GM21360 (cell line): Measurements from ENCODE around the gene C12orf75.
A peak's percentile ranks its signal among the peaks of the same experiment; 100 is the strongest.

Experiments
- ATAC-seq: cut with Tn5 transposase; IDR thresholded peaks from one replicate; pipeline ENCODE4 v1.9.1; 2021; ENCODE audit warnings: mild to moderate bottlenecking, moderate library complexity; ENCODE audit not compliant: unreplicated experiment

The C12orf75 gene

DNA sequence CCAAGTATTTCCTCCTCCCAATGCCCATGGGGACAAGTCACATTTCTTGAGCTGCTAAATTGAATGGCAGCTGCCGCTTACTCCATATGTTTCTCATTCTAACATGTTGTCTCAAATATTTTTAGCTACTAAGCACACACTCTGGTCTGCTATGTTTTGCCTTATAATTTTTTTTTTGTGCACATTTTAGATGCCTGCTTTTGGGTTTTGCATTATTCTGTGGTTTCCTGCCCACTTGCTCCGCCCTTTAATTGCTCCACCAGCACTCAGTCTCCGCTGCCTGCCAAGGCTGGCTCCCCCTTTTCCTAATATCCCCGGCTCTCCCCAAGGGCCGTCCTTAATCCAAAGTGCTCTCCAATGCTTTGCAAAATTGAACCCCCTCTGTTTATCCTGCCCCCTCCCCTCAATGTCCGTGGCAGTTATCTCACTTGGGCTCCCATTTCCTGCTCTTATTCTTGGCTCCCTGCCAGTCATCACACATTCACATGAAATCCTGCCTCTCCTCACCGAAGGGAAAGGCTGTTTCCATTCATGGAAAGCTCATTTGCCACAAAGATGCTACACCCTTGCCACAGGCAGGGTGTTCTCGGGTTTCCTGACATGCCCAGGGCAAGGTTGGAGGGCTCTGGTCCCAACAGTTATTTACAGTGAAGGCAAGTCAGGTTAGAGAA lies 79.4 kb downstream of the C12orf75 start:
- ATAC-seq = no peak

DNA sequence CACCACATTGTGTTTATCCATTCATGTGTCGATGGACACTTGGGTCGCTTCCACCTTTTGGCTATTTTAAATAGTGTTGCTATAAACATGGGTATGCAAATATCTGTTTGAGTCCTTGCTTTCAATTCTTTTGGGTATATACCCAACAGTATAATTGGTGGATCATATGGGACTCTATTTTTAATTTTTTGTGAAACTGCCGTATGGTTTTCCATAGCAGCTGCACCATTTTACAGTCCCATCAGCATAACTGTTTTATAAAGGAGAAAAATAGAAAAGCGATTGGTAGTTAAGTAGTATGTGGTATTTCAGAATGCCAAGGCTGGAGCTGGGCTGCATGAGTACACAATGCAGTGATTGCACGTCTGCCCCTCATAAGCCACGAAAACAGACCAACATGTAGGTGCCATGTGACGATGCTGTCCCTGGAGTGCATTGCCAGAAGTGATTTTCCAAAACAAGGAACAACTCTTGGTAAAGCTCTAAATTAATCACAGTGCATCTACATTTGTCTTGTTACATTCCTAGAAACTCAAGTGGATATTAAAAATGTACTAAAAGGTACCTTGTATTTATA lies 83.5 kb downstream of the C12orf75 start:
- no peak for ATAC-seq

DNA sequence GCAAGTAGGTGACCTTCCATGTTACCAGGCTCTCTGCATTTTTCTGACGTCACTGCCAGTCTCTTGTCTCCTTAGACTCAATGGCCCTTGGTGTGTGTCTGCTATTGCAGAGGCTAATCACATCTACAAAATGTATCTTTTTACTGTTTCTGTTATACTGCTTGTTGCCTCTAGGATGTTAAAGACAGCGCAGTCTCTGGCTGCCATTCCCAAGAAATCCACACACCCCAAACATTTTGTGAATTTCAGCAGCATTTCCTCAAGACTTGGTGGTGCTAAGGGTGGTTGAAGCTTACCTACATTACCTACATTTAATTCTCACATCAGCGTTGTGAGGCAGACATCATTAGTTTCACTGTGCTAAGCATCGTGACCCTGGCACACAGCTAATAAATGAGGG lies 87.2 kb downstream of the C12orf75 start:
- no peak for ATAC-seq

DNA sequence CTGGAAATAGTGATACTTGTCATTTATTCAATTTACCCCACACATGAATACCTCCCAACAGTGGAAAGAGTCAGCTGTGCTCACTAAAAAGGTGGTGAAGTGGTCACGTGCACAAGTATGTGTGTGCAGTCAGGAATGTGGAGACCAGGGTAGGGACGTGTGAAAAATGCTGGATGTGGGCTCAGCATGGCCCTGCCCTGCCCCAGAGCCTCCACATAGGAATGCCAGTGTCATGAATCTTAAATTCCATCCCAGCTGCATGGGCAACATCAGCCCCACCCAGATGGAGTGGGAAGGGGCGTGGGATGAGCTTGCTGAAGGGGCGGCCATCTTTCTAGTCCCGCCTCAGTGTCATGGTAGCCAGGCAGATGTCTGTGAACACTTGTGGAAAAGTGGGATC lies 87.7 kb downstream of the C12orf75 start:
- ATAC-seq = no peak

DNA sequence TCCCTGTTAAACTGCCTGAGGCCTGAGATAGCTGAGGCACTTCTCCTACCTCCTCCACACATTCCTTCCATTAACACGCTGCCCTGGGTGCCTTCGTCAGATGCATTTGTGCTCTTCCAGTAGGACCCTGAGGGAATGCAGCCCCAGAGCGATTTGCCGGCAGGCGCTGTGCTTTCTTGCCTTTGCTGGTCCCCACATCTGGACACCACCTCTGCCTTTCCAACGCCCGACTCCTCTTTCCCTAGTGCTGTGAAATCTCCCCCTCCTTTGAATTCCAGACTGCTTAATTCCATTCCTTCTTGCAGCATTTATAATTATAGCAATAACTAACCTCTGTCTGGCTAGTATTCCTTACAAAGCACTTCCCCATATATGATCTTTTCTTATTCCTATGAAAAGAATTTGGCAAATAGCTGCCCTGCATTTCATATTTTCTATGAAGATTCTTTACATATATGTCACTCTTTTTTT lies 88.4 kb downstream of the C12orf75 start:
- no peak for ATAC-seq

DNA sequence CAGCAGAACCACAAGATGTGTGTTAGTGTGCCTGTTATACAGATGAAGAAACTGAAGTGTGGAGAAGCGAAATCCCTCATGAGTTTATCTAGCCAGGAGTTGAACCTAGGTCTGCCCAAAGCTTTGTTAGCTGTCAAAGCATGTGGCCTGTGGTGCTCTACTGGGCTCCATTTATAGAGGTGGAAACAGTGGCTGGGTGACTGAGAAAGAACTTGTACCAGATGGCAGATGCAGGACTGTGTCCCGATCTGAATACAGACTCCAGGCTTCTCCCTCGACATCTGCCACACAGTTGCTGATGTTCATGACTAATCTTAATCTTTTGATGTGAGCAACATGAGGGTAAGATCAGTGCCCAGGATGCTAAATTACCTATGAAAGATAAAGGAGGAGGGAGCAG lies 89.1 kb downstream of the C12orf75 start:
- ATAC-seq = no peak

DNA sequence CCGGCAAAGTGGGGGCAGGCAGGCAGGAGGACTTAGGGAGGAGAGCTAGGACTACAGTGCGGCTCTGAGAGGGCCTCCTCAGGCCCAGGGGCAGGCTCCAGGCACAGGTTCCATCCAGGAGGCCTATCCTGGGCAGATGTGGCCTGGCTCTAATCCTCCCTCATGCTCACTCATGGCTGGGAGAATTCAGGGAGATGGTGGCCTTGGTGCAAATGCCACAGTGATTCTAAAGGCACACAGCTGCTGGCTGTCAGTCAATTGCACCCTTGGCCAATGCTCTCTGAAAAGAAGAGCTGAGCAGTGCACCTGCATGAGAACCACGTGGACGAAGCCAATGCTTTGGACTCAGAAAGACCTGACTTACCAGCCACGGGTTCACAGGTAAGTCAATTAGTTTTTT lies 89.6 kb downstream of the C12orf75 start:
- ATAC-seq = no peak

DNA sequence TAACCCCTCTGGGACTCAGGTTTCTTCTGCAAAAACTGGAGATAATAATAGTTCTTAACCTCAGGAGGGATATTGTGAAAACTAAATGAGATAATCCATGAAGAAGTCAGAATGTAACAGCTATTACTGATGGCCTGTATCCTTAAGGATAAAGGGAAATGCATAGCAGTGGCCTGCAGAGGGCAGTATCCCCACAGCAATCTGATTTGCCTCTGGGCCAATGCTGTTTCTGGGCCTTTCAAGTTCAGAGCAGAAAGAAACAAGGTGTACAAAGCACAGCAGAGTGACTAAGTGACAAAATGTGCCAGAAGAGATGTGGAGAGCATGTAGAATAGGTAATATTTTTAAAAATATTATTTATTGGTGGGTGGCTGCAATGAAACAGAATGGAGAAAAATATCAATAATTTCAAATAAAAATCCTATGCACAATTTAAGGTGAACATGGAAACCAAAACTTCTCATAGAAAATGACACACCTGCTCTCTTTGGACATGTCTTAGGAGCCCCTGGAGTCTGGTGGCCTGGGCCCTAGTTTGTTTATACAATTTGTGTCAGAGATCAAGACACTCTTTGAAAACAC lies 90.3 kb downstream of the C12orf75 start:
- ATAC-seq = peak; percentile 55
